ENCODE data around the gene ABHD2. TPM values are rescaled to one million over a fixed set of nuclear protein-coding genes. Genes with fewer than 3 reads are reported as not detected.

Gene ABHD2
- total RNA-seq, 1 donor from 2014 or later = 32.9 TPM

GRCh38 chr15:89087161-89087829 is 961 bp upstream of the ABHD2 start:
- peak overlapping the region; percentile 41 for H3K4me3 ChIP-seq (ENCODE audit: low read depth, low read length)
- TF ChIP-seq, protein P1, sequence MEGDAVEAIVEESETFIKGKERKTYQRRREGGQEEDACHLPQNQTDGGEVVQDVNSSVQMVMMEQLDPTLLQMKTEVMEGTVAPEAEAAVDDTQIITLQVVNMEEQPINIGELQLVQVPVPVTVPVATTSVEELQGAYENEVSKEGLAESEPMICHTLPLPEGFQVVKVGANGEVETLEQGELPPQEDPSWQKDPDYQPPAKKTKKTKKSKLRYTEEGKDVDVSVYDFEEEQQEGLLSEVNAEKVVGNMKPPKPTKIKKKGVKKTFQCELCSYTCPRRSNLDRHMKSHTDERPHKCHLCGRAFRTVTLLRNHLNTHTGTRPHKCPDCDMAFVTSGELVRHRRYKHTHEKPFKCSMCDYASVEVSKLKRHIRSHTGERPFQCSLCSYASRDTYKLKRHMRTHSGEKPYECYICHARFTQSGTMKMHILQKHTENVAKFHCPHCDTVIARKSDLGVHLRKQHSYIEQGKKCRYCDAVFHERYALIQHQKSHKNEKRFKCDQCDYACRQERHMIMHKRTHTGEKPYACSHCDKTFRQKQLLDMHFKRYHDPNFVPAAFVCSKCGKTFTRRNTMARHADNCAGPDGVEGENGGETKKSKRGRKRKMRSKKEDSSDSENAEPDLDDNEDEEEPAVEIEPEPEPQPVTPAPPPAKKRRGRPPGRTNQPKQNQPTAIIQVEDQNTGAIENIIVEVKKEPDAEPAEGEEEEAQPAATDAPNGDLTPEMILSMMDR (conservative IDR thresholded peaks at IDR 0.05; ENCODE audit: low read depth, low read length) = no peak
- DNase-seq (ENCODE audit: low read depth) = no peak

DNA sequence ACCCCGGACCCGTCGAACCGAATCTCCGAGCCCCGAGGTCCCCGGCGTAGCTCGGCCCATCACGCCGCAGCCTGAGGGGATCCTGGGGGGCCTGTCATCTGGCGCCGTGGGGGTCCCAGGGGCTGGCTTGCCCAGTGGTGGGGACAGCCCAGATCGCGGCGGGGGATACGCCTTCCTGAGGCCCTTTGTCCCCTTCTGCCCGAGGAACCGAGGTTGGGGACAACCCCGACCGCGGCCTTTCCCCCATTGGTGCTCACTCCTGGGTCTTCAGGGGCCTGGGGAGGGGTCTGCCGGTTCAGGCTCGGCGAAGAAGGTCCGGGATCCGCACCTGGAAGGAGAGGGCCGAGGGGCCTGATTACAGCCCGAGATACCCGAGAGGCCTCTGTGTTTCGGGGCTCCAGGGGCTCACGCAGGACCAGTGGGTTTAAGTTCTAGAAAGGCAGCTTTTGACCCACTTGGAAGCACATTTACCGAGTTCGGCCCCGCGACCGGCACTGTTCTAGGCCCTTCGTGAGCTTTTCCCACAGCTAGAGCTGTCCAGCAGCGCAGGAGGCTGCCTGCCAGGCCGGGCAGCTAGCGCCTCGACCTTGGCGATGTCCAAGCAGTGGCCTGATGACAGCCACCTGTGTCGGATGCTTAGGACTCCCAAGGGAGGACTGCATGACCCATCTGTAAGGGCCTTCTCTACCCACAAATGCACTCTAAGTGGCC is 504 bp downstream of the ABHD2 start:
- TF ChIP-seq, protein P1 (conservative IDR thresholded peaks at IDR 0.05; ENCODE audit: low read depth, low read length) = no peak
- no peak for DNase-seq (ENCODE audit: low read depth)
- peak overlapping the region; percentile 94 for H3K4me3 ChIP-seq (ENCODE audit: low read depth, low read length)

DNA sequence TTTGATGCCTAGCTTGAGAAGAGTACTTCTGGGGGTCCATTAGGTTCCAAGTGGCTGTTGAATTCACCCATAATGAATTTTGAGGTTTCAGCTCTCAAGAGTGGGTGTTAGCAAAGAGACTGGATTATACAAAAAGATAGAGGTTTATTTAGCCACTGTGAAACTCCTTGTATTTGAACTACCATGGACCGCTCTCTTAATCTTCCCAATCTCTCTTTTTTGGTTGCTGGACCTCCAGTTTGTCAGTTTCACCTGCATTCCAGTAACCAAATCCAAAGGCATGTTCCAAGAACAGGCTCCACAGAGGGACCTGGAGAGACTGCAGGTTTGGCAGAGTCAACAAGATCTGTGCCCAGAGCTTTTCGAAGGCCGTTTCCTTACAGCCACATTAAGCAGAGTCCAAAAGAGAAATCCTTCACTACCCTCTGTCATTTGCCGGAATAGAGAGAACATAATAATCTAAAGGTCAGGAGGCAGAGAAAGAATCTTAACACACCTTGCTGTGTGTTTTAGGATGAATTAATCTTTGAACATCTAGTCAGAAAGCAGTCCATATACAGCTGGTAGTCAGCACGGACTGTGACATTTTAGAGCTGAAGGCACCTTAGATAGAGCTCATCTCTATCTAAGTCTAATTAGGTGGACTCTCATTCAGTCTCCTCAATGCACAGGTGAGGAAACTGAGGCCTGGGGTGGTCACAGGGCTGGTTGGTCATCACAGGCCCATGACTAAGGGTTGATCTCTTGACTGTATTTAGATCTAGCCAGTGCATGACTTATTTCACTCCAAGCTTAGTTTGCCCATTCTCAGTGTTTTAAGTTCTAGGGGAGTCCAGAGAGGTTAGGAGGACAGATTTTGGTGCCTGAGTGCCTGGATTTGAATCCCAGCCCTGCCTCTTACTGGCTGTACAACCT is 1.3 kb downstream of the ABHD2 start:
- peak overlapping the region; percentile 94 for H3K4me3 ChIP-seq (ENCODE audit: low read depth, low read length)
- DNase-seq (ENCODE audit: low read depth) = no peak
- TF ChIP-seq, protein P1 (conservative IDR thresholded peaks at IDR 0.05; ENCODE audit: low read depth, low read length) = no peak

DNA sequence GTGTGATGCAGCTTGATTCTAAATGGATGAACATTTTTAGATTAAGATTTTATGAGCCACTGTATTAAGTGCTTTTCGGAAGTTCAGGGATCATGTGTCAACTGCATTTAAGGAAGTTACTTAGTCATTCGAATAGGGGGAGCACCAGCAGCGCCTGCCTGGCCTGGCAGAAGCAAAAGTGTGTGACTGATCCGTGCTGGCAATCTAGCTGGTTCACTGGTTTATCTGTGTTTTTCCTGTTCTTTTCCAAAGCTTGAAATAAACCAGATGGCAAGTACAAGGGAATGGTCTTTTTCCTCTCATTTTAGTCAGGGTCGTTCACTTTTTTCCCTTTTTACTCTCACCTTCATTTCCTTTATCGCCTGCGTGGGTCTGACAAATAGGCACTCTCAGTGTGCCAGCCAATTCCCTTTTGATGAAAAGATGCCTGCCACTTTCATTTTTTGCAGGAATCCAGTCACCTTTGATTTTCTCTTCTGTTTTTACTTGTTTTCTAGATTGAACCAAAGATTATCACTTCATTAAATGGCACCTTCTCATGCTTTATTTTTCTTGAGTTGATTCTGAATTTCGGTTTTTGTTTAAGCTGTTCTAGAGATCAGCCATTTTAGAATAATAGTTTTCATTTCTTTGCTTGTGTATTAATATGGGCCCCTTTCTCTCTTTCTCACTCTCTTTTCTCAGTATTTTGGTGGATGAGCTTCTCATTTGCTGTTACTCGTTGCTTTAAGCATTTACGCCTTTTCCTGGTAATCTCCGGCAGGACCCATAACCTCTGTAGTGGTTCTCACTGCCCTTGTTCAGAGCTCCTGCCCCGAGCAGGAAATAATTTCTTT is 2.8 kb downstream of the ABHD2 start:
- DNase-seq (ENCODE audit: low read depth) = no peak
- TF ChIP-seq, protein P1 (conservative IDR thresholded peaks at IDR 0.05; ENCODE audit: low read depth, low read length) = no peak
- H3K4me3 ChIP-seq (ENCODE audit: low read depth, low read length) = peak overlapping the region; percentile 44

DNA sequence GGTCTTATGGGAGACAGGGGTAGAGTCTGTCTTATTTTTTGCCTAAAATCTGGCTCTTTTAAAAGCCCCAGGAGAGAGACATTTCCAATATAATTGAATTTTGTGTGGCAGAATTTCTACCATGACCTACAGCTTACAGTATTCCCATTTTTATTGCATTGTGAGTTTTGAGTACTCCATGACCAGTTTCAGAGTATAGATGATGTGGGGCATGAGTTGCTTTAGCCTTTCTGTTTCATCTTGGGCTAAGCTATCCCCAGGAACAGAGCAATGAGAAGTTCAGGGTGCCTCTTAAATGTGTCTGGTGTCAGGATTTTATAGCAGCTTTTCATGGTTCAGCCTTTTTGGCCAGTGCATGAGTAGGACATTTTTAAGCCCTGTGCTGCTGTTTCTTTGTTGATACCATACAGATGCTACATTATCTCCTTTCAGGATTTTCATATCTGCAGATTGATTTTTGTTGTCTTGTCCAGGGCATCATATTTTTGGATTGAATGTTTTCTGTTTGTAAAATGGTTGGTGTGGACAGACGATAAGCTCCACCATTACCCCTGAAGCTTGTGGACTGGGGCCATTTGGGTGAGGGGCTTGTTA is 3.5 kb downstream of the ABHD2 start:
- peak overlapping the region; percentile 44 for H3K4me3 ChIP-seq (ENCODE audit: low read depth, low read length)
- DNase-seq (ENCODE audit: low read depth) = no peak
- TF ChIP-seq, protein P1 (conservative IDR thresholded peaks at IDR 0.05; ENCODE audit: low read depth, low read length) = no peak

DNA sequence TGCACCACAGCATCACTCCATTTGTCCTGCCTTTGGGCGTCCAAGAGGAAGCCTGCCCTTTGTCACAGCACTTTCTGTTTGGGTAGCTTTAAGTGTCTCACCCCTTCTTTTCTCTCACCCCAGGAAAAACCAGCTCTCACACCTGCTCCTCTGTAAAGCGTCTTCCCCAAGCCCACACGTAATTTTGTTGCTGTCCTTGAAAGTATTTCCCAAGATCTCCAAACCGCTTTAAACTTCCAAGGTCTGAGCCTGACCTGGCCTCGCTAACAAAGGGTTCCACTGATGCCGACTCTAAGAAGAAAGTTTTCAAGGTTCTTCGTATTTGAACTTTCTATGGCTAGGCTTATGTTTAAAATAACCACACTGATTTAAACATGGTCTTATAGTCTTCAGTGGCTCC is 5.3 kb downstream of the ABHD2 start:
- TF ChIP-seq, protein P1 (conservative IDR thresholded peaks at IDR 0.05; ENCODE audit: low read depth, low read length) = no peak
- no peak overlapping the region for H3K4me3 ChIP-seq (ENCODE audit: low read depth, low read length)
- DNase-seq (ENCODE audit: low read depth) = no peak

Data from epithelial cell of proximal tubule (primary cell).